HG03442 (cell line): ENCODE data around the gene BBS1.
"Not testable (repeated sequence)": the region's sequence is repeated elsewhere in the genome, so short reads cannot be mapped to it uniquely, and the experiment has no call there.

Source experiments
- ATAC-seq: cut with Tn5 transposase; IDR thresholded peaks from one replicate; pipeline ENCODE4 v1.9.1; 2021; ENCODE audit warnings: mild to moderate bottlenecking, moderate library complexity; ENCODE audit not compliant: unreplicated experiment

Gene BBS1

GRCh38 chr11:66523611-66524010 lies 13.2 kb downstream of the BBS1 start:
- ATAC-seq, result no peak

- ATAC-seq, result no peak
Measured at GRCh38 chr11:66524304-66525040, 14.0 kb downstream of the BBS1 start.

GRCh38 chr11:66529069-66529468 lies 18.6 kb downstream of the BBS1 start:
- no peak for ATAC-seq

GRCh38 chr11:66529655-66530054 lies 19.2 kb downstream of the BBS1 start:
- ATAC-seq, result no peak

- ATAC-seq, result no peak
Measured at GRCh38 chr11:66530927-66531709, 20.7 kb downstream of the BBS1 start.

GRCh38 chr11:66531841-66532240 lies 21.4 kb downstream of the BBS1 start:
- no peak for ATAC-seq

- no peak for ATAC-seq
Measured at GRCh38 chr11:66532784-66533183, 22.3 kb downstream of the BBS1 start.

- no peak for ATAC-seq
Measured at GRCh38 chr11:66539170-66539869, 28.9 kb downstream of the BBS1 start.

- no peak for ATAC-seq
Measured at GRCh38 chr11:66539870-66540213, 29.4 kb downstream of the BBS1 start.

GRCh38 chr11:66540598-66540997 lies 30.2 kb downstream of the BBS1 start:
- ATAC-seq, result not testable (repeated sequence)

GRCh38 chr11:66541892-66542291 lies 31.5 kb downstream of the BBS1 start:
- ATAC-seq, result no peak

- ATAC-seq, result no peak
Measured at GRCh38 chr11:66542362-66542761, 31.9 kb downstream of the BBS1 start.

- ATAC-seq, result no peak
Measured at GRCh38 chr11:66543263-66544107, 33.0 kb downstream of the BBS1 start.

- ATAC-seq, result not testable (repeated sequence)
Measured at GRCh38 chr11:66544952-66545351, 34.5 kb downstream of the BBS1 start.

- peak; percentile 88 for ATAC-seq
Measured at GRCh38 chr11:66545701-66546367, 35.4 kb downstream of the BBS1 start, which contains the start of gene ZDHHC24. ZDHHC24 (minus strand) TSS chr11:66546048; CDS start chr11:66546003, 45 bp downstream.

GRCh38 chr11:66546368-66546965 lies 36.0 kb downstream of the BBS1 start, which contains the start of gene ACTN3:
ACTN3 (plus strand) TSS chr11:66546903; CDS start chr11:66546938, 35 bp downstream.
- ATAC-seq, result no peak

GRCh38 chr11:66546966-66547661 lies 36.7 kb downstream of the BBS1 start:
- no peak for ATAC-seq

- ATAC-seq, result no peak
Measured at GRCh38 chr11:66547662-66548009, 37.2 kb downstream of the BBS1 start.

- ATAC-seq, result no peak
Measured at GRCh38 chr11:66548041-66548440, 37.6 kb downstream of the BBS1 start.
